Astrocyte of the cerebellum (primary cell): ENCODE data around the gene TSHZ2.

Source experiments
- DNase-seq: peaks from one replicate; pipeline ENCODE4 v3.0.0-alpha.2; 2011; ENCODE audit warnings: low read depth
- H3K4me3 ChIP-seq: 2 replicates; pipeline ENCODE4 v1.5.1; 2011; ENCODE audit warnings: mild to moderate bottlenecking, low read depth, low read length, moderate library complexity
- in situ Hi-C: cut with HindIII; loops from 2 replicates; pipeline ENCODE4 v1.10.0; 2017; ENCODE audit warnings: low sequenced_read_pairs
- TF ChIP-seq, protein P1 (sequence below): IDR thresholded peaks from 2 replicates; pipeline ENCODE4 v1.5.1; 2012; ENCODE audit warnings: low read length, low read depth, moderate library complexity, mild to moderate bottlenecking; ENCODE audit errors: missing control alignments

Gene TSHZ2

DNA sequence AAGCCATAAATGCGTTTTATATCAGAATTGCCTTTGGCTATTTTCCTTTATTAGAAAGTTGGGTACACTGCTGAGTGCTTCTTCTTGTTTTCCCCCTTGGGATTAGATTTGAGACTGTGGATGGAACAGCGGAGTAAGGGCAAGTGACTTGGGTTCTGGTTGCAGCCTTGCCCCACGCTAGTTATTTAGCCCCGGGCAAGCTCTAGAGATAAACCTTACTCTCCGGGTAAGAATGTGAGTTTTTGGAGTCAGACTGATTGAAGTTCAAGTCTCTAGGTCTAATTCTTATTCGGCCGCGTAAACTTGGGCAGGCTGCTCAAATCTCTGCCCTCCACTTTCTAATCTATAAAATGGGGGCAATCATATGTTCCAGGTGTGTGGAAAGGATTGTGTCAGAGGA lies 8.9 kb downstream of the TSHZ2 start:
- TF ChIP-seq, protein P1, sequence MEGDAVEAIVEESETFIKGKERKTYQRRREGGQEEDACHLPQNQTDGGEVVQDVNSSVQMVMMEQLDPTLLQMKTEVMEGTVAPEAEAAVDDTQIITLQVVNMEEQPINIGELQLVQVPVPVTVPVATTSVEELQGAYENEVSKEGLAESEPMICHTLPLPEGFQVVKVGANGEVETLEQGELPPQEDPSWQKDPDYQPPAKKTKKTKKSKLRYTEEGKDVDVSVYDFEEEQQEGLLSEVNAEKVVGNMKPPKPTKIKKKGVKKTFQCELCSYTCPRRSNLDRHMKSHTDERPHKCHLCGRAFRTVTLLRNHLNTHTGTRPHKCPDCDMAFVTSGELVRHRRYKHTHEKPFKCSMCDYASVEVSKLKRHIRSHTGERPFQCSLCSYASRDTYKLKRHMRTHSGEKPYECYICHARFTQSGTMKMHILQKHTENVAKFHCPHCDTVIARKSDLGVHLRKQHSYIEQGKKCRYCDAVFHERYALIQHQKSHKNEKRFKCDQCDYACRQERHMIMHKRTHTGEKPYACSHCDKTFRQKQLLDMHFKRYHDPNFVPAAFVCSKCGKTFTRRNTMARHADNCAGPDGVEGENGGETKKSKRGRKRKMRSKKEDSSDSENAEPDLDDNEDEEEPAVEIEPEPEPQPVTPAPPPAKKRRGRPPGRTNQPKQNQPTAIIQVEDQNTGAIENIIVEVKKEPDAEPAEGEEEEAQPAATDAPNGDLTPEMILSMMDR: no peak
- no peak overlapping the region for H3K4me3 ChIP-seq
- in situ Hi-C loops: no loop called here
- no peak for DNase-seq

DNA sequence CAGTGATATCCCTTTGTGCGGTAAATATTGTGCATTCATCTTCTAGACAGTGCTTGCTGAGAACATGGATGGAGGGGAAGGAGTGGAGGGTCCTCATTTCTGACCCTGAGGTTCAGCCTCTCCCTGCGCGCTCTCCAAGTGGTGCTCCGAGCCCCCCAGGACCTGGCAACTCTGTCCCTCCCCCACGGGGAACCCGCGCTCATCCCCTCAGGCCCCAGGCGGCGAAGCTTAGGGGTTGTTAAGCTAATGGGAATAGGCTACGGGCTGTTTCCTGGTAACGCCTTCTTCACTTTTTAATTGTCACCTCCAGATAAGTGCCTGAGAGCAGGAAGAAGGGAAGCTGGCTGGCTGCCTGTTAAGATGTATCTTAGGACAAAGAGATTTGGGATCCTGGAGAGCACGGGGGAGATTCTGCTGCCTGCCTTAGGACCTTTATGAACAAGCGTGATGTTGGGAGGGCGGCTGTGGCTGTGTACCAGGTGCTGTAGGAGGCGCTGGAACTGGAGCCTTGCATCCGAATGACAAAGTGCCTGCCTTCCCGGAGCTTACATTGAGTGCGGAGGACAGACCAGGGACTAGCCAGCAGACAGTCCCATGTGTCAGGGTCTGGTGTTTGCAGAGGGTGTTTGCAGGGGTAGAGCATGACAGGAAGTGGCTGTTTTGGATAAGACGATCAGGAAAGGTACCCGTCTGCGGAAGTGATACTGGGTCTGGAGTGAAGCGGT lies 11.7 kb downstream of the TSHZ2 start:
- H3K4me3 ChIP-seq: no peak overlapping the region
- no peak for DNase-seq
- in situ Hi-C loops: no loop called here
- TF ChIP-seq, protein P1: no peak

DNA sequence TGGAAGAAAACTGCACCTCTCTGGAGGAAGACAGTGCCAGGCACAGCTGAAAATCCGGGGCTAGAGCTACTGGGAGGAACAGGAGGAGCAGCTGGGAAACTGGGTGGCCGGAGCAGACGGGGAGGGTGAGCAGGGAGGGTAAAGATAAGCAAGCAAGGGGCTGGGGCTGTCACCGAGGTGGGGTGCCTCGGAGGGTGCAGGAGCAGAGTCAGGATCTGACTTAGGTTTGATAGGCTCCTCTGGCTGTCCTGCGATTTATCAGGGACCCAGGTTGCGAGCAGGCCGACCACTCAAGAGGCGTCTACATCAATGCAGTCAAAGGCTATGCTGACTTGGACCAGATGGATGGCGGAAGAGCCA lies 12.3 kb downstream of the TSHZ2 start:
- no peak overlapping the region for H3K4me3 ChIP-seq
- no peak for DNase-seq
- TF ChIP-seq, protein P1: no peak
- in situ Hi-C loops: no loop called here

- DNase-seq: no peak
- in situ Hi-C loops: no loop called here
- TF ChIP-seq, protein P1: no peak
- no peak overlapping the region for H3K4me3 ChIP-seq
Observed at GRCh38 chr20:52985687-52986086, 13.5 kb downstream of the TSHZ2 start.

- TF ChIP-seq, protein P1: no peak
- no peak for DNase-seq
- H3K4me3 ChIP-seq: no peak overlapping the region
- in situ Hi-C loops: no loop called here
Observed at GRCh38 chr20:52987295-52987694, 15.1 kb downstream of the TSHZ2 start.

- TF ChIP-seq, protein P1: no peak
- no peak overlapping the region for H3K4me3 ChIP-seq
- no peak for DNase-seq
- in situ Hi-C loops: no loop called here
Observed at GRCh38 chr20:52991830-52992229, 19.7 kb downstream of the TSHZ2 start.
